H1 (cell line): ENCODE results near the gene GRK3.
"Not testable (repeated sequence)": the region's sequence is repeated elsewhere in the genome, so short reads cannot be mapped to it uniquely, and the experiment has no call there.

ENCODE experiments used
- CEBPB ChIP-seq: IDR thresholded peaks from 2 replicates; pipeline ENCODE4 v1.6.1; 2012; ENCODE audit warnings: low read depth, low read length
- EGR1 ChIP-seq: IDR thresholded peaks from 2 replicates; pipeline ENCODE4 v1.6.1; 2011; ENCODE audit warnings: low read depth, low read length, borderline replicate concordance
- JUN ChIP-seq: IDR thresholded peaks from 2 replicates; pipeline ENCODE4 v1.6.1; 2011; ENCODE audit warnings: low read depth, mild to moderate bottlenecking, improper control_type of control experiment, low read length
- POLR2AphosphoS5 ChIP-seq: IDR thresholded peaks from 2 replicates; pipeline ENCODE4 v1.6.1; 2011; ENCODE audit warnings: low read depth, low read length
- RFX5 ChIP-seq: IDR thresholded peaks from 2 replicates; pipeline ENCODE4 v1.6.1; 2011; ENCODE audit warnings: low read depth, low read length, improper control_type of control experiment, borderline replicate concordance
- TAF1 ChIP-seq: IDR thresholded peaks from 2 replicates; pipeline ENCODE4 v1.6.1; 2011; ENCODE audit warnings: mild to moderate bottlenecking, low read depth, low read length
- TCF12 ChIP-seq: IDR thresholded peaks from 2 replicates; pipeline ENCODE4 v1.6.1; 2011; ENCODE audit warnings: low read depth, mild to moderate bottlenecking, low read length
- TF ChIP-seq, protein P1 (sequence below), 3 experiments: IDR thresholded peaks; 1 replicate in 2 of 3; 2 replicates in 1 of 3; pipeline versions ENCODE4 v1.5.1 to v1.6.1; 2011; ENCODE audit warnings: low read length in 3 of 3, mild to moderate bottlenecking in 3 of 3, inconsistent platforms in 2 of 3, low read depth in 1 of 3, moderate library complexity in 1 of 3; ENCODE audit not compliant: insufficient read depth in 1 of 3; ENCODE audit errors: control extremely low read depth in 1 of 3

DNA sequence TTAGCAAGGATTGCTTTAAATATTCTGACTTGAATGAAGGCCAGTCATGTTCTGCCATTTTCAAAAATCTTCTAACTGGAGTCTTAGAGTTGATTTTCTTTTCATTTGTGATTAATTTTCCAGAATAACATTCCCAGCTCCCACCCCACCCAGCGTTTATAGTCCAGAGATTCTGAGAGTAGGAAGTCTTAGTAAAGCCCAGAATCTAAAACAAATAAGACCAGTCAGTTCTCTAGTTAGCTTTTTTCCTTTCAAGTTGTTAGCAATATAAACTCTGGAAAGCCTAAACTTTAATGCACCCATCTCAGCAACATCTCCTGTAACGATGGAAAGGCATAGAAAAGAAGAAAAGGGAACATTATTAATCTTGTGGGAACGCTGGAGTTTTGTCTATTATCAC lies 3.3 kb upstream of the GRK3 start:
- TF ChIP-seq EGR1, POLR2AphosphoS5, JUN, TCF12, RFX5, CEBPB, TAF1: not testable (repeated sequence)
- TF ChIP-seq, protein P1, sequence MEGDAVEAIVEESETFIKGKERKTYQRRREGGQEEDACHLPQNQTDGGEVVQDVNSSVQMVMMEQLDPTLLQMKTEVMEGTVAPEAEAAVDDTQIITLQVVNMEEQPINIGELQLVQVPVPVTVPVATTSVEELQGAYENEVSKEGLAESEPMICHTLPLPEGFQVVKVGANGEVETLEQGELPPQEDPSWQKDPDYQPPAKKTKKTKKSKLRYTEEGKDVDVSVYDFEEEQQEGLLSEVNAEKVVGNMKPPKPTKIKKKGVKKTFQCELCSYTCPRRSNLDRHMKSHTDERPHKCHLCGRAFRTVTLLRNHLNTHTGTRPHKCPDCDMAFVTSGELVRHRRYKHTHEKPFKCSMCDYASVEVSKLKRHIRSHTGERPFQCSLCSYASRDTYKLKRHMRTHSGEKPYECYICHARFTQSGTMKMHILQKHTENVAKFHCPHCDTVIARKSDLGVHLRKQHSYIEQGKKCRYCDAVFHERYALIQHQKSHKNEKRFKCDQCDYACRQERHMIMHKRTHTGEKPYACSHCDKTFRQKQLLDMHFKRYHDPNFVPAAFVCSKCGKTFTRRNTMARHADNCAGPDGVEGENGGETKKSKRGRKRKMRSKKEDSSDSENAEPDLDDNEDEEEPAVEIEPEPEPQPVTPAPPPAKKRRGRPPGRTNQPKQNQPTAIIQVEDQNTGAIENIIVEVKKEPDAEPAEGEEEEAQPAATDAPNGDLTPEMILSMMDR (IDR thresholded peaks at IDR 0.05; ENCODE audit: control extremely low read depth in 1 of 3, insufficient read depth in 1 of 3, low read depth in 1 of 3, low read length in 3 of 3), result not testable (repeated sequence)
